ENCODE results near the gene SPRY4. TPM values are rescaled to one million over a fixed set of nuclear protein-coding genes. Genes with fewer than 3 reads are reported as not detected.

Gene SPRY4, protein sequence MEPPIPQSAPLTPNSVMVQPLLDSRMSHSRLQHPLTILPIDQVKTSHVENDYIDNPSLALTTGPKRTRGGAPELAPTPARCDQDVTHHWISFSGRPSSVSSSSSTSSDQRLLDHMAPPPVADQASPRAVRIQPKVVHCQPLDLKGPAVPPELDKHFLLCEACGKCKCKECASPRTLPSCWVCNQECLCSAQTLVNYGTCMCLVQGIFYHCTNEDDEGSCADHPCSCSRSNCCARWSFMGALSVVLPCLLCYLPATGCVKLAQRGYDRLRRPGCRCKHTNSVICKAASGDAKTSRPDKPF
- total RNA-seq (2012; rRNA removed), result 8.4 and 10.3 TPM in 2 replicates
- polyA plus RNA-seq (2012; rRNA removed), result 21.0 and 22.1 TPM in 2 replicates
- 13.3 and 14.6 TPM in 2 replicates for polyA plus RNA-seq (2012; cell fraction: cytosol; rRNA removed)
- 59.8 and 89.3 TPM in 2 replicates for polyA plus RNA-seq (2012; cell fraction: nucleus; rRNA removed; ENCODE audit: low replicate concordance)
- percentile 97 among the genes with signal in this experiment for Bru-seq, nascent RNA
- BruChase-seq, experiment 1, labeled RNA remaining after a 6-hour chase, result percentile 79 among the genes with signal in this experiment
- BruChase-seq, experiment 2, labeled RNA remaining after a 2-hour chase, result percentile 84 among the genes with signal in this experiment
- long read RNA-seq, full-length matches to known transcripts, result 5 of 9 reads
- long read RNA-seq, partial matches to known transcripts, result 0 of 9 reads
- long read RNA-seq, other reads (novel, unspliced or antisense), result 4 of 9 reads

DNA sequence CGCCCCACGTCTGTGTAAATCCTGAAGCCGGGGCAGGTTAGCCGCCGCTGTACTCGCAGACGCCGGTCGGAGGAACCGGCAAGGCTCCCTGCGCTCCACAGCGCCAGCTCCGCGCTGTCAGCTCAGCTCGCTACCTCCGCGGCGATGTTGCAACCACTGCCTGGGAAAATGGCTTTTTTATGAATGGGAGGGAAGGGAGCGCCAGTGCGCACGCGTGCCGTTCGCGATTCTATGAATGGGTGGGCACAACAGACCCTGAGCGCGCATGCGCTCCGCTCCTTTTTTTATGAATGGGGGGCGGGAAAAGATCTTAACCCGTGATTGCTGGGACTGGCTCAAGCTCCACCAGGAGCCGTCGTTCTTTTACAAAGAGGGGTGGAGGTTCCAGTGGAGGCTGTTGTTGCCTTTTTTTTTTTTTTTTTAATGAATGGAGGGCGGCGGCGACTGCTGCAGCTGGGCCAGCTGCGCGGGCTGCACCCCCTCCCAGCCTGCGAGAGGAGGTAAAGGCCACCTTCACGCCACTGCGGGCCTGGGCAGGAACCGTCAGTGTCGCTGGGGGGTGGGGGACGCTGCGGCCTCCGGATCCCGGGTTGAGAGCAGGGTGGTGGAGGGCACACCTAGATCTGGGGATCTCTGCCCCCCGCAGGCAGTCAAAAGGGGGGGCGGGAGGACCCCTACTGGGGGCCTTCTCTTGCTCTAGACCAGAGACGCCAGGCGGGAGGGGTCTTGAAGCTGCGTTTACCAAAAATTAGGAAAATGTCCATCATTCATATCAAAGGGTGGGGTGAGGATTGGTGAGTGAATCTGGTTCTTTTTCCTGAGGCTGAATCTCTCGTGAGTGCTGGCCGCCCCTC is at the start of gene SPRY4:
SPRY4 (minus strand) TSS at position 151 of the 854 bp plus-strand sequence. CDS start 9,913 bp downstream, outside the sequence.
- peak within 1 kb of the TSS; percentile 98 for H3K18ac ChIP-seq (ENCODE audit: low read depth, low read length)
- H2BK5ac ChIP-seq (ENCODE audit: low read depth, low read length, poor library complexity, severe bottlenecking), result peak within 1 kb of the TSS; percentile 97
- peak within 1 kb of the TSS; percentile 99 for H4K91ac ChIP-seq (ENCODE audit: insufficient read depth, low read depth, low read length)
- BruUV-seq (replicated peaks), result no TSS peak
- ChIA-PET CTCF (interaction anchor here (0.9 to 3.2 kb wide), 3 partner anchors 29 to 223 kb away, joined by 3 to 15 read pairs (median 4); no protein-coding TSS in a partner anchor), POLR2A (ENCODE audit: unreplicated experiment) (interaction anchor here (0.6 to 0.7 kb wide), 3 partner anchors 13 to 26 kb away, joined by 5 to 6 read pairs (median 6); no protein-coding TSS in a partner anchor)
- peak within 1 kb of the TSS; percentile 99 for H3K14ac ChIP-seq (replicated peaks; ENCODE audit: low read depth, low read length)
- in situ Hi-C loops (cut with MboI; ENCODE audit: low sequenced_read_pairs), result loop anchor here (5.0 kb wide), 1 partner anchor 222 kb away; no protein-coding TSS in a partner anchor
- H3K4me3 ChIP-seq (ENCODE audit: insufficient read depth, low read depth, low read length), result peak within 1 kb of the TSS; percentile 68
- peak within 1 kb of the TSS; percentile 94 for H2BK120ac ChIP-seq (ENCODE audit: low read depth, low read length)
- H3K9me1 ChIP-seq (ENCODE audit: insufficient read depth, low read length), result peaks cover 9% of the 10 kb centered on the region
- H2AK9ac ChIP-seq (replicated peaks; ENCODE audit: low read depth, low read length, poor library complexity), result peak within 1 kb of the TSS; percentile 98
- dilution Hi-C loops (cut with HindIII; ENCODE audit: low sequenced_read_pairs, unreplicated experiment), result no loop called here
- intact Hi-C loops (cut with micrococcal nuclease), result loop anchor here (1.0 to 5.0 kb wide), 5 partner anchors 32 to 372 kb away; no protein-coding TSS in a partner anchor
- peak within 1 kb of the TSS; percentile 99; the same call in 2 of the 3 replicates for H2BK15ac ChIP-seq (ENCODE audit: low read depth, low read length)
- ATAC-seq (ENCODE audit: low read depth) (peak; percentile 40), DNase-seq (peak; percentile 98)
- H3K4me2 ChIP-seq (ENCODE audit: low read depth, low read length), result peak within 1 kb of the TSS; percentile 96
- H2BK20ac ChIP-seq (ENCODE audit: low read depth, low read length), result peak within 1 kb of the TSS; percentile 30; the same call in 1 of the 2 replicates
- H4K5ac ChIP-seq (ENCODE audit: low read depth, low read length), result peak within 1 kb of the TSS; percentile 99
- H3K4ac ChIP-seq (ENCODE audit: low read depth, low read length), result peak within 1 kb of the TSS; percentile 97
- H2AFZ ChIP-seq (replicated peaks; ENCODE audit: low read length, poor library complexity), result peak within 1 kb of the TSS; percentile 90
- peaks cover 47% of the 10 kb centered on the region for H4K20me1 ChIP-seq (ENCODE audit: insufficient read depth, low read length)
- no peaks in the 10 kb centered on the region for H3K27me3 ChIP-seq (ENCODE audit: control insufficient read depth, insufficient read depth, low read length)
- H3K56ac ChIP-seq (ENCODE audit: extremely low read depth, insufficient read depth, low read length), result peak within 1 kb of the TSS; percentile 96
- WGBS, 2 experiments (ENCODE audit: extremely low coverage in 2 of 2, insufficient read length in 1 of 2), result 0% methylated on average over 14 of the region's 54 CpGs; no CpG with 5 or more reads in 1 of the 2 experiments
- H3K27ac ChIP-seq (ENCODE audit: insufficient read depth, low read length), result peak within 1 kb of the TSS; percentile 100
- peak within 1 kb of the TSS; percentile 98 to 99 for H4K8ac ChIP-seq (ENCODE audit: low read depth in 2 of 2, low read length in 2 of 2)
- peaks cover 22 to 38% of the 10 kb centered on the region in 2 experiments for H3K79me1 ChIP-seq (ENCODE audit: low read depth in 1 of 2, low read length in 2 of 2)
- no peaks in the 10 kb centered on the region; the same call in 1 of the 2 replicates for H3K36me3 ChIP-seq (ENCODE audit: control insufficient read depth, insufficient read depth, low read length)
- H3K23ac ChIP-seq (ENCODE audit: low read depth, low read length), result peak within 1 kb of the TSS; percentile 98
- peak within 1 kb of the TSS; percentile 98 for H2AK5ac ChIP-seq (ENCODE audit: low read depth, low read length)
- H3K9ac ChIP-seq (ENCODE audit: low read depth, low read length), result peak within 1 kb of the TSS; percentile 97
- H3K4me1 ChIP-seq (ENCODE audit: control insufficient read depth, insufficient read depth, low read length), result peaks cover 31% of the 10 kb centered on the region
- H3K9me3 ChIP-seq (ENCODE audit: control insufficient read depth, insufficient read depth, low read length), result no peaks in the 10 kb centered on the region
- TF ChIP-seq, protein P1, sequence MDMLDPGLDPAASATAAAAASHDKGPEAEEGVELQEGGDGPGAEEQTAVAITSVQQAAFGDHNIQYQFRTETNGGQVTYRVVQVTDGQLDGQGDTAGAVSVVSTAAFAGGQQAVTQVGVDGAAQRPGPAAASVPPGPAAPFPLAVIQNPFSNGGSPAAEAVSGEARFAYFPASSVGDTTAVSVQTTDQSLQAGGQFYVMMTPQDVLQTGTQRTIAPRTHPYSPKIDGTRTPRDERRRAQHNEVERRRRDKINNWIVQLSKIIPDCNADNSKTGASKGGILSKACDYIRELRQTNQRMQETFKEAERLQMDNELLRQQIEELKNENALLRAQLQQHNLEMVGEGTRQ (IDR thresholded peaks at IDR 0.05; ENCODE audit: low read depth, low read length), result peak; percentile 28; the same call in 1 of the 2 replicates
- TF ChIP-seq POLR2A (IDR thresholded peaks at IDR 0.05; ENCODE audit: low read depth, low read length), result peak; percentile 98
- no peak for TF ChIP-seq RCOR1 (IDR thresholded peaks at IDR 0.05; ENCODE audit: insufficient replicate concordance, low read length)
- peak; percentile 100 for TF ChIP-seq CEBPB (IDR thresholded peaks at IDR 0.05; ENCODE audit: low read depth, low read length)
- no peak for TF ChIP-seq NFE2L2 (IDR thresholded peaks at IDR 0.05; ENCODE audit: low read depth, low read length)
- TF ChIP-seq SMC3 (IDR thresholded peaks at IDR 0.05; ENCODE audit: low read depth, low read length), result 0 out of 2 replicates have a peak, but pooled peaks have one; percentile 6
- no peak for TF ChIP-seq RFX5 (IDR thresholded peaks at IDR 0.05; ENCODE audit: low read depth, low read length)
- no peak for TF ChIP-seq MAFK (IDR thresholded peaks at IDR 0.05; ENCODE audit: low read depth, low read length)
- TF ChIP-seq, protein P2, sequence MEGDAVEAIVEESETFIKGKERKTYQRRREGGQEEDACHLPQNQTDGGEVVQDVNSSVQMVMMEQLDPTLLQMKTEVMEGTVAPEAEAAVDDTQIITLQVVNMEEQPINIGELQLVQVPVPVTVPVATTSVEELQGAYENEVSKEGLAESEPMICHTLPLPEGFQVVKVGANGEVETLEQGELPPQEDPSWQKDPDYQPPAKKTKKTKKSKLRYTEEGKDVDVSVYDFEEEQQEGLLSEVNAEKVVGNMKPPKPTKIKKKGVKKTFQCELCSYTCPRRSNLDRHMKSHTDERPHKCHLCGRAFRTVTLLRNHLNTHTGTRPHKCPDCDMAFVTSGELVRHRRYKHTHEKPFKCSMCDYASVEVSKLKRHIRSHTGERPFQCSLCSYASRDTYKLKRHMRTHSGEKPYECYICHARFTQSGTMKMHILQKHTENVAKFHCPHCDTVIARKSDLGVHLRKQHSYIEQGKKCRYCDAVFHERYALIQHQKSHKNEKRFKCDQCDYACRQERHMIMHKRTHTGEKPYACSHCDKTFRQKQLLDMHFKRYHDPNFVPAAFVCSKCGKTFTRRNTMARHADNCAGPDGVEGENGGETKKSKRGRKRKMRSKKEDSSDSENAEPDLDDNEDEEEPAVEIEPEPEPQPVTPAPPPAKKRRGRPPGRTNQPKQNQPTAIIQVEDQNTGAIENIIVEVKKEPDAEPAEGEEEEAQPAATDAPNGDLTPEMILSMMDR (conservative IDR thresholded peaks at IDR 0.05; ENCODE audit: low read depth, low read length), result no peak; the same call in 1 of the 2 replicates
- TF ChIP-seq FOS (IDR thresholded peaks at IDR 0.05; ENCODE audit: low read depth, low read length), result no peak
- TF ChIP-seq MAZ (IDR thresholded peaks at IDR 0.05; ENCODE audit: borderline replicate concordance, low read depth, low read length), result peak; percentile 72; the same call in 1 of the 2 replicates

Measured in IMR-90 (cell line).